NT2/D1 (cell line): ENCODE measurements around the gene JAKMIP2.

Experiments
- SUZ12 ChIP-seq: IDR thresholded peaks from 2 replicates; pipeline ENCODE4 v1.6.1; 2011; ENCODE audit not compliant: insufficient read length, insufficient read depth; ENCODE audit errors: extremely low read depth
- YY1 ChIP-seq: IDR thresholded peaks from 2 replicates; pipeline ENCODE4 v1.6.1; 2011; ENCODE audit not compliant: insufficient read length, insufficient read depth

DNA sequence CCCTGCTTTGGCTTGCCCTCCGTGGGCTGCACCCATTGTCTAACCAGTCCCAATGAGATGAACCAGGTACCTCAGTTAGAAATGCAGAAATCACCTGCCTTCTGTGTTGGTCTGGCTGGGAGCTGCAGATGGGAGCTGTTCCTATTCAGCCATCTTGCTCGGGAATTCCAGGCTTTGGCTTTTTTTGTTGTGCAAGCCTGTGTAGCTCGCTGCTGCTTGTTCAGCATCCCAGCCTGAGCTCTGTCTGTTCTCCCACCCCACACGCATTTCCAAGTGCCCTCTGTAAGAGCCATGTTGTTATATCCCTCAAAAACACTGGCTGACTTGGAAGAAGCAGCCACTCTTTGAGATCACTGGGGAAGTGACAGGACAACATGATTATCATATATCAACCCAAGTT is 171.0 kb downstream of the JAKMIP2 start:
- TF ChIP-seq SUZ12 (no peak), YY1 (no peak)
